ENCODE measurements around the gene CREB3L2.

CREB3L2 gene

DNA sequence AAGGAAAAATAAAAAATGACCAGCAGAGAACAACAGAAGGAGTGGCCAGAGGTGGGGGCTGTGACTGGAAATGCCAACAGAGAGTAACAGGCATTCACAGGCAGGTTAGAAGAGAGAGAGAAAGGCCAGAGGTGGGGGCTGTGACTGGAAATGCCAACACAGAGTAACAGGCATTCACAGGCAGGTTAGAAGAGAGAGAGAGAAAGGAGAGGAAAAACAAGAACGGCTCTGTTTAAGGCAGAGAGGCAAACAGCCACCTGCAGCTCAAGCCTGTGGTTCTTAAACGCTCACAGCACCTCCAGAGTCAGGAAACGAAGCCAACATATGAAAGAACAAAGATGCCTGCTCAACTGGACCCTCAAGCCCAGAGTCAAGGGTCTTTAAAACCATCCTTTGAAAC is 115.6 kb downstream of the CREB3L2 start:
- Histone ChIP-seq H3K27me3 (no peaks in the 10 kb centered on the region), H3K27ac (peak overlapping the region; percentile 56), H3K9ac (no peak overlapping the region; the same call in 1 of the 2 replicates), H4K20me1 (no peaks in the 10 kb centered on the region), H3K4me2 (peak overlapping the region; percentile 61), H3K4me1 (peaks cover 65% of the 10 kb centered on the region), H3K9me3 (peaks cover 12% of the 10 kb centered on the region), H3K4me3 (no peak overlapping the region), H3K36me3 (peaks cover 39% of the 10 kb centered on the region)
- no peak for TF ChIP-seq Cebpa-rat (IDR thresholded peaks at IDR 0.05)

DNA sequence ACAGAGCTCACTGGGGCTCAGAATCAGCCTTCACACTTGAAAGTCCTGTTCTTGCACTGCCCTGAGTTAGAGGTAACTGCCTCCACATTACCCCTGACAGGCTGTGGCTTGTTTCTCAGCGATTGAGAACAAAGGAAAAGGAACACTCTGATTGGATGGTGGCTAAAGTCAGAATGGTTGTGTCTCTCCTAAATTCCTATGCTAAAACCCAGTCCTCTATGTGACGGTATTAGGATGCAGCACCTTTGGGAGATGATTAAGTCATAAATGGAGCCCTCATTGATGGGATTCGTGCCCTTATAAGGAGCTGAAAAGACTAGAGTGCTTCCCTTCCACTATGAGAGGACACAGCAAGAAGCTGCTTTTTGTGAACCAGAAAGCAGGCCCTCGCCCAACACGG is 116.2 kb downstream of the CREB3L2 start:
- H3K4me3 ChIP-seq, result no peak overlapping the region
- H3K9me3 ChIP-seq, result peaks cover 12% of the 10 kb centered on the region
- H3K9ac ChIP-seq, result peak overlapping the region; percentile 12; the same call in 1 of the 2 replicates
- no peak for TF ChIP-seq Cebpa-rat (IDR thresholded peaks at IDR 0.05)
- no peaks in the 10 kb centered on the region for H3K27me3 ChIP-seq
- H3K4me1 ChIP-seq, result peaks cover 59% of the 10 kb centered on the region
- peak overlapping the region; percentile 61 for H3K4me2 ChIP-seq
- H4K20me1 ChIP-seq, result no peaks in the 10 kb centered on the region
- peak overlapping the region; percentile 56 for H3K27ac ChIP-seq
- peaks cover 42% of the 10 kb centered on the region for H3K36me3 ChIP-seq

- Histone ChIP-seq H3K4me3 (no peak overlapping the region), H3K9me3 (peaks cover 12% of the 10 kb centered on the region), H3K27me3 (no peaks in the 10 kb centered on the region), H3K9ac (no peak overlapping the region), H4K20me1 (no peaks in the 10 kb centered on the region), H3K4me1 (peaks cover 39% of the 10 kb centered on the region), H3K27ac (no peak overlapping the region), H3K4me2 (no peak overlapping the region), H3K36me3 (peaks cover 68% of the 10 kb centered on the region)
- TF ChIP-seq Cebpa-rat (IDR thresholded peaks at IDR 0.05), result no peak
Measured at GRCh38 chr7:137882806-137883205, 119.1 kb downstream of the CREB3L2 start.

DNA sequence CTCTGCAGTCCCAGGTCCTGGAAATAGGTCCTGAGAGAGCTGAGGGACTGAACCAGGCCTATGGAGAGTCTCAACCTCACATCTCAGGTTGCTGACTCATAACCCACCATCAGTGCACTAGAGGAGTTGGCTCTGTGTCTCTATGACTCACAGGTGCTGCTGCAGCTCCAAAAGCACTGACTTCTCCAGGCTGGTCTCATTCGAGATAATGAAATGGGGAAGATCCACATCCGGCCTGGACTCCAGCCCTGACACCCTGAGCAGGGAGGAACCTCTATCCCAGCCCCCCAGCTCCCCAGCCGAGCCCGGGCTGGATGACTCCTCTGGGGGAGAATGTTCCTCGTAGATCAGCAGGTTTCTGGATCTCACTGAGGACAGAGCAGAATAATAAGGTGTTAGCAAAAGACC is 119.6 kb downstream of the CREB3L2 start:
- no peaks in the 10 kb centered on the region for H4K20me1 ChIP-seq
- TF ChIP-seq Cebpa-rat (IDR thresholded peaks at IDR 0.05), result no peak
- H3K4me2 ChIP-seq, result no peak overlapping the region
- H3K9ac ChIP-seq, result no peak overlapping the region
- H3K27me3 ChIP-seq, result no peaks in the 10 kb centered on the region
- peaks cover 68% of the 10 kb centered on the region for H3K36me3 ChIP-seq
- H3K9me3 ChIP-seq, result peaks cover 12% of the 10 kb centered on the region
- H3K4me3 ChIP-seq, result no peak overlapping the region
- no peak overlapping the region for H3K27ac ChIP-seq
- H3K4me1 ChIP-seq, result peaks cover 37% of the 10 kb centered on the region

- Histone ChIP-seq H3K27me3 (no peaks in the 10 kb centered on the region), H3K4me2 (no peak overlapping the region), H4K20me1 (no peaks in the 10 kb centered on the region), H3K27ac (no peak overlapping the region), H3K9me3 (peaks cover 12% of the 10 kb centered on the region), H3K9ac (no peak overlapping the region), H3K4me1 (peaks cover 32% of the 10 kb centered on the region), H3K36me3 (peaks cover 71% of the 10 kb centered on the region), H3K4me3 (no peak overlapping the region)
- no peak for TF ChIP-seq Cebpa-rat (IDR thresholded peaks at IDR 0.05)
Measured at GRCh38 chr7:137881607-137882260, 120.2 kb downstream of the CREB3L2 start.

DNA sequence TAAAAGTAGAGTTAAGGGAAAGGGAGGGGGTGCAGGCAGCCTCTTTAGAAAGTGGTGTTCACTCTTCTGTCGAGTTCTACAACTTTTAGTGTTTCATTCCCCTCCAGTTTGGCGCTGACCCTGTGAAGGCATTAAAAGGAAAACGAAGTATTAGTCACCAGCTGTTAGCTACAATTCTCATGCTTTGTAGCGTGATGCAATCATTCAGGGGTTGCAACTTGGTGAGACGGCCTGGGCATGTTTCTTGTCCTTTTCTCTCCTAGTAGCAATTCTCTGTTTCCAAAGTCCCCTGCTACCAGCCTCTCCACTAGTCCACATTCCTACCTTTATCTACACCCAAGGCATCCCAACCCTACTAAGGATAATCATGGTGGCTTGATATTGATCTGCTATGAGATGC is 121.5 kb downstream of the CREB3L2 start:
- no peak for TF ChIP-seq Cebpa-rat (IDR thresholded peaks at IDR 0.05)
- peaks cover 23% of the 10 kb centered on the region for H3K4me1 ChIP-seq
- H3K36me3 ChIP-seq, result peaks cover 79% of the 10 kb centered on the region
- no peak overlapping the region for H3K4me3 ChIP-seq
- no peak overlapping the region for H3K27ac ChIP-seq
- no peaks in the 10 kb centered on the region for H4K20me1 ChIP-seq
- peaks cover 12% of the 10 kb centered on the region for H3K9me3 ChIP-seq
- no peaks in the 10 kb centered on the region for H3K27me3 ChIP-seq
- H3K4me2 ChIP-seq, result no peak overlapping the region
- no peak overlapping the region for H3K9ac ChIP-seq

DNA sequence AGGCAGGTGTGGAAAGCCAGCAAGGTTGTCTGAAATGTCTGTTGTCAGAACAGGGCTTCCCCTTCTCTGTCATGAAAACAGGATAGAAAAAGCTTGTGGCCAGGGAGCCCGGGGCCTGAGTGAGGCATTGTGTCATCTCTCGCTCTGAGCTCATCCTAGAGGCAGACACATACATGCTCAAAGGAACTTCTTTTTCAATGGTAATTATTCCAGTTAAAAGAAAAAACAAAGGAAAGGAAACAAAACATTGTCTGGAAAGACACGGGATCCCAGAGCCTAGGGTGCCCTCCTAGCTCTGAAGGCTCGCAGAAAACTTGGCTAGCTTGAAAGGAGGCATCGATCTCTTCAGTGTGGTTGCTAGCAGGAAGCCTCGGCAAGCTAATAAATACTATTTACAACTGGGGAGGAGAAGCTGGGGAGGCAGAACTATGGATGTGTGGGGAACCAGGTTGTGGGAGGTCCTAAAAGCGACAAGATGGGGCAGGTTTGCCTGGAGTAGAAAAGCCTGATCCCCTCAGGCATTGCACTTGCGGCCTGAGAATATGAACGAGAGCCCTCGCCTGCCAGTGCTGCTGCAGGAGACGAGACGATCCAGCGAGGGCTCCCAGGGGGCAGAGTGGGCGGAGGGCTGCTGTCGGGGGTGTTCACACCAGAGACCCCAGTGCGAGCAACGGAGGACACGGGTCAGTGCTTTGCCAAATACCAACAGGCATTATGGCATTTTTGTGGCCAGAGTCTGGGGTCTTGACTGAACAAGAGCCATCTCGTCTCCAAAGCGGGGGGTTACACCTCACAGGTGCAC is 122.3 kb downstream of the CREB3L2 start:
- peaks cover 12% of the 10 kb centered on the region for H3K9me3 ChIP-seq
- H3K36me3 ChIP-seq, result peaks cover 71% of the 10 kb centered on the region
- peaks cover 23% of the 10 kb centered on the region for H3K4me1 ChIP-seq
- no peak overlapping the region for H3K9ac ChIP-seq
- no peaks in the 10 kb centered on the region for H3K27me3 ChIP-seq
- no peak for TF ChIP-seq Cebpa-rat (IDR thresholded peaks at IDR 0.05)
- H4K20me1 ChIP-seq, result no peaks in the 10 kb centered on the region
- H3K4me2 ChIP-seq, result no peak overlapping the region; the same call in 1 of the 2 replicates
- H3K4me3 ChIP-seq, result no peak overlapping the region
- no peak overlapping the region for H3K27ac ChIP-seq

DNA sequence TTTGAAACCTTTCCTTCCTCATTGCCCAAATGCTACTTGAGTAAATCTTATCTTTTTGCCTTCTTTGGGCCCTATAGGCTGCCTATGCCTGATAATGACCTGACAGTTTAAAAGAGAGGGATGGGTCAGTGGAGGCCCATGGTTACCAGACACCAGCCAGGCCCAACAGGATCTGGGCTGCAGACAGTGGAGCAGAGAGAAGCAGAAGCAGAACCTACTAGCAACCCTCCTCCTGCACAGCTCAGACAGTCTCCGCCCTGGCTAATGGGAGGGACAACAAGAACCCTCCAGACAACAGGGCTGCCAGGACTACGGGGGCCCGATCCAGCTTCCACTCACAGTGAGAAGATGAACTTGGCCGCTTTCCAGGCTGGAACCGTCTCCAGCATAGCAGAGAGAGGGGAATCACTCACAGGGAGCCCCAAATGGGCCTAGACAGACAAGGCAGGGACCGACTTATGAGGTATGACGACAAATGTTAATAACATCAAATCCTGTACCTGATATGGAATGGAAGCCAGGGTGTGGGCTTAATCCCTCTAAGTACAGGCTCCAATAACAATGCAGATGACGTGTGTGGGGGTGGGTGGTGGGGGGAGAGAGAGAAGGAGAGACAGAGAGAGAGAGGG is 123.4 kb downstream of the CREB3L2 start:
- no peak for TF ChIP-seq Cebpa-rat (IDR thresholded peaks at IDR 0.05)
- Histone ChIP-seq H3K4me2 (no peak overlapping the region), H3K4me1 (peaks cover 33% of the 10 kb centered on the region), H4K20me1 (no peaks in the 10 kb centered on the region), H3K36me3 (peaks cover 60% of the 10 kb centered on the region), H3K27ac (no peak overlapping the region), H3K27me3 (no peaks in the 10 kb centered on the region), H3K9me3 (peaks cover 12% of the 10 kb centered on the region), H3K4me3 (no peak overlapping the region), H3K9ac (no peak overlapping the region)

GRCh38 chr7:137877027-137877675 is 124.7 kb downstream of the CREB3L2 start:
- Histone ChIP-seq H3K27me3 (no peaks in the 10 kb centered on the region), H3K4me1 (peaks cover 41% of the 10 kb centered on the region), H3K36me3 (peaks cover 48% of the 10 kb centered on the region), H3K4me3 (no peak overlapping the region), H3K27ac (no peak overlapping the region), H4K20me1 (no peaks in the 10 kb centered on the region), H3K9me3 (peaks cover 8% of the 10 kb centered on the region), H3K9ac (no peak overlapping the region), H3K4me2 (no peak overlapping the region)
- no peak for TF ChIP-seq Cebpa-rat (IDR thresholded peaks at IDR 0.05)
